ENCODE measurements around the gene ELANE.
"Not testable (repeated sequence)": the region's sequence is repeated elsewhere in the genome, so short reads cannot be mapped to it uniquely, and the experiment has no call there.

The ELANE gene

GRCh38 chr19:842802-843179 lies 9.3 kb upstream of the ELANE start:
- DNase-seq (ENCODE audit: low read depth) = not testable (repeated sequence)

GRCh38 chr19:843180-843835 lies 8.8 kb upstream of the ELANE start:
- no peak for DNase-seq (ENCODE audit: low read depth)

GRCh38 chr19:843836-844545 lies 8.1 kb upstream of the ELANE start:
- DNase-seq (ENCODE audit: low read depth) = no peak

- DNase-seq (ENCODE audit: low read depth) = no peak
Observed at GRCh38 chr19:844546-844971, 7.5 kb upstream of the ELANE start.

- no peak for DNase-seq (ENCODE audit: low read depth)
Observed at GRCh38 chr19:845707-846521, 6.2 kb upstream of the ELANE start.

GRCh38 chr19:848386-848921 lies 3.6 kb upstream of the ELANE start:
- DNase-seq (ENCODE audit: low read depth) = no peak

- DNase-seq (ENCODE audit: low read depth) = not testable (repeated sequence)
Observed at GRCh38 chr19:849195-849594, 2.9 kb upstream of the ELANE start.

GRCh38 chr19:850221-850978 lies 1.7 kb upstream of the ELANE start:
- DNase-seq (ENCODE audit: low read depth) = no peak

- DNase-seq (ENCODE audit: low read depth) = no peak
Observed at GRCh38 chr19:850979-851335, 1.1 kb upstream of the ELANE start.

- no peak for DNase-seq (ENCODE audit: low read depth)
Observed at GRCh38 chr19:853014-853585, 997 bp downstream of the ELANE start.

- DNase-seq (ENCODE audit: low read depth) = not testable (repeated sequence)
Observed at GRCh38 chr19:853614-854220, 1.6 kb downstream of the ELANE start.

GRCh38 chr19:854549-854948 lies 2.4 kb downstream of the ELANE start:
- DNase-seq (ENCODE audit: low read depth) = no peak

GRCh38 chr19:855142-855541 lies 3.0 kb downstream of the ELANE start:
- DNase-seq (ENCODE audit: low read depth) = no peak

GRCh38 chr19:855566-856120 lies 3.5 kb downstream of the ELANE start:
- DNase-seq (ENCODE audit: low read depth) = no peak

- no peak for DNase-seq (ENCODE audit: low read depth)
Observed at GRCh38 chr19:858284-858683, 6.2 kb downstream of the ELANE start.

- DNase-seq (ENCODE audit: low read depth) = no peak
Observed at GRCh38 chr19:858868-859843, 7.1 kb downstream of the ELANE start, which contains the start of gene CFD. Gene CFD, plus strand, starts transcription at chr19:859664. Its CDS starts 26 bp downstream, at chr19:859690.

- DNase-seq (ENCODE audit: low read depth) = no peak
Observed at GRCh38 chr19:861141-861755, 9.1 kb downstream of the ELANE start.

- DNase-seq (ENCODE audit: low read depth) = peak; percentile 44
Observed at GRCh38 chr19:861756-862580, 9.9 kb downstream of the ELANE start.
